Activated CD8-positive, alpha-beta memory T cell treated with anti-CD3 and anti-CD28 coated beads for 48 hours (primary cell): ENCODE measurements around the gene FAT1.

ENCODE experiments used
- DNase-seq, 3 experiments: peaks; one replicate each; pipeline ENCODE4 v3.0.0-alpha.2; 2020; ENCODE audit warnings: low read depth in 2 of 3, low spot score in 2 of 3

Gene FAT1

GRCh38 chr4:186755550-186756519 is 32.2 kb upstream of the FAT1 start:
- no peak for DNase-seq

- DNase-seq, result no peak
These were observed 31.3 kb upstream of the FAT1 start for GRCh38 chr4:186754976-186755375.

GRCh38 chr4:186752325-186752724 is 28.7 kb upstream of the FAT1 start:
- no peak for DNase-seq

GRCh38 chr4:186749611-186750281 is 26.1 kb upstream of the FAT1 start:
- no peak for DNase-seq

GRCh38 chr4:186746581-186746980 is 22.9 kb upstream of the FAT1 start:
- DNase-seq, result no peak

- no peak for DNase-seq
These were observed 19.6 kb upstream of the FAT1 start for GRCh38 chr4:186743261-186743660.

GRCh38 chr4:186740822-186741221 is 17.2 kb upstream of the FAT1 start:
- DNase-seq, result no peak

- DNase-seq, result no peak
These were observed 16.3 kb upstream of the FAT1 start for GRCh38 chr4:186739802-186740434.

GRCh38 chr4:186739317-186739716 is 15.7 kb upstream of the FAT1 start:
- no peak for DNase-seq

- no peak for DNase-seq
These were observed 14.8 kb upstream of the FAT1 start for GRCh38 chr4:186738421-186738820.

GRCh38 chr4:186737427-186737826 is 13.8 kb upstream of the FAT1 start:
- DNase-seq, result no peak

GRCh38 chr4:186736466-186736865 is 12.8 kb upstream of the FAT1 start:
- DNase-seq, result no peak

- no peak for DNase-seq
These were observed 10.6 kb upstream of the FAT1 start for GRCh38 chr4:186734251-186734650.

GRCh38 chr4:186733778-186734177 is 10.1 kb upstream of the FAT1 start:
- no peak for DNase-seq

- DNase-seq, result no peak
These were observed 7.0 kb upstream of the FAT1 start for GRCh38 chr4:186730621-186731020.

- DNase-seq, result no peak
These were observed 6.2 kb upstream of the FAT1 start for GRCh38 chr4:186729856-186730255.

- DNase-seq, result no peak
These were observed 5.1 kb upstream of the FAT1 start for GRCh38 chr4:186728631-186729271.

- DNase-seq, result no peak
These were observed 4.4 kb upstream of the FAT1 start for GRCh38 chr4:186727977-186728519.

GRCh38 chr4:186727169-186727976 is 3.7 kb upstream of the FAT1 start:
- DNase-seq, result no peak

- no peak for DNase-seq
These were observed 2.9 kb upstream of the FAT1 start for GRCh38 chr4:186726426-186727168.
